Measurements from ENCODE around the gene PAN3.

The PAN3 gene

GRCh38 chr13:28313579-28313978 lies 175.2 kb downstream of the PAN3 start:
- peak; percentile 76 for DNase-seq (ENCODE audit: low read depth)

GRCh38 chr13:28314879-28315278 lies 176.5 kb downstream of the PAN3 start:
- no peak for DNase-seq (ENCODE audit: low read depth)

- DNase-seq (ENCODE audit: low read depth) = no peak
Observed at GRCh38 chr13:28316129-28316528, 177.8 kb downstream of the PAN3 start.

- no peak for DNase-seq (ENCODE audit: low read depth)
Observed at GRCh38 chr13:28316836-28317235, 178.5 kb downstream of the PAN3 start.

GRCh38 chr13:28318496-28318895 lies 180.2 kb downstream of the PAN3 start:
- no peak for DNase-seq (ENCODE audit: low read depth)

- no peak for DNase-seq (ENCODE audit: low read depth)
Observed at GRCh38 chr13:28319528-28319927, 181.2 kb downstream of the PAN3 start.

GRCh38 chr13:28320209-28320608 lies 181.9 kb downstream of the PAN3 start:
- DNase-seq (ENCODE audit: low read depth) = peak; percentile 40

- DNase-seq (ENCODE audit: low read depth) = peak; percentile 59
Observed at GRCh38 chr13:28320884-28321574, 182.7 kb downstream of the PAN3 start.

GRCh38 chr13:28321756-28322155 lies 183.4 kb downstream of the PAN3 start:
- DNase-seq (ENCODE audit: low read depth) = no peak

- DNase-seq (ENCODE audit: low read depth) = peak; percentile 83
Observed at GRCh38 chr13:28322256-28322905, 184.0 kb downstream of the PAN3 start.

- DNase-seq (ENCODE audit: low read depth) = peak; percentile 85
Observed at GRCh38 chr13:28324181-28324789, 185.9 kb downstream of the PAN3 start.

- DNase-seq (ENCODE audit: low read depth) = no peak
Observed at GRCh38 chr13:28325022-28325421, 186.7 kb downstream of the PAN3 start.

- no peak for DNase-seq (ENCODE audit: low read depth)
Observed at GRCh38 chr13:28326056-28326455, 187.7 kb downstream of the PAN3 start.

GRCh38 chr13:28327373-28328270 lies 189.3 kb downstream of the PAN3 start:
- DNase-seq (ENCODE audit: low read depth) = peak; percentile 46

- no peak for DNase-seq (ENCODE audit: low read depth)
Observed at GRCh38 chr13:28328271-28328607, 189.9 kb downstream of the PAN3 start.

GRCh38 chr13:28329395-28330158 lies 191.2 kb downstream of the PAN3 start:
- peak; percentile 97 for DNase-seq (ENCODE audit: low read depth)

GRCh38 chr13:28333204-28333881 lies 195.0 kb downstream of the PAN3 start:
- no peak for DNase-seq (ENCODE audit: low read depth)

- no peak for DNase-seq (ENCODE audit: low read depth)
Observed at GRCh38 chr13:28336193-28336657, 197.9 kb downstream of the PAN3 start.

GRCh38 chr13:28337166-28338005 lies 199.0 kb downstream of the PAN3 start:
- DNase-seq (ENCODE audit: low read depth) = peak; percentile 90

- no peak for DNase-seq (ENCODE audit: low read depth)
Observed at GRCh38 chr13:28338006-28338574, 199.7 kb downstream of the PAN3 start.
